HG03097 (cell line): Measurements from ENCODE around the gene ARL11.

Experiments used
- ATAC-seq: cut with Tn5 transposase; IDR thresholded peaks from one replicate; pipeline ENCODE4 v1.9.1; 2021; ENCODE audit not compliant: unreplicated experiment, low FRiP score

ARL11 gene

GRCh38 chr13:49643035-49643646 is 14.8 kb downstream of the ARL11 start:
- no peak for ATAC-seq

GRCh38 chr13:49645451-49645850 is 17.1 kb downstream of the ARL11 start:
- no peak for ATAC-seq

GRCh38 chr13:49646688-49647087 is 18.4 kb downstream of the ARL11 start:
- no peak for ATAC-seq

DNA sequence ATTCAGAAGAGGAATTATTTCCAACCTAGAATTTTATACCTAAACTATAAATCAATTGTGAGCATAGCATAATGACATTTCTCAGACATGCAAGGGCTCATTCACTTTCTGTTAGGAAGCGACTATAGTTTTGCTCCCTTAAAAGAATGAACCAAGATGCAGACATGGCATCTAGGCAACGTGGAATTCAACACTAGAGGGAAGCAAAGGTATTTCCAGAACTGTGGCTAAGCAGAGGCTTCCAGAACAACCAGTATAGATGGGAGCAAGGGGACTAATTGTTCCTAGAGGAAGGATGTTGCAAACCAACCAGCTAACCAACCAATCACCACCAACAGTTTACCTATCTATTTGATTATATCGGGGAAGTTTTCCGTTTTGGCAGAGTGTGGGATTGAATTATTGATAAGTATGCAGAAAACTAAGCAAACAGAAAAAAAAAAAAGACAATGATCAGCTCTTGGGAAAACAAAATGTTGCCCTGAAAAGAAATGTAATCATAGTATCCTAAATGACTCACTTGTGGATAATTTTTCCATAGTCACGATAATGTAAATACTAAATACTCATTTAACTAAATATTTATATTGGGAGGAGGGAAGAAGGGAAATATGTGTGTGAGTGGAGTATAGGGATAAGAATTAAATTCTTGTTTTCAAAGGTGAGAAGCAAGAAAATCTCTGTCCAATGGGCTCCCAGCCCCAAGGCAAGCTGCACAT is 21.1 kb downstream of the ARL11 start:
- no peak for ATAC-seq

DNA sequence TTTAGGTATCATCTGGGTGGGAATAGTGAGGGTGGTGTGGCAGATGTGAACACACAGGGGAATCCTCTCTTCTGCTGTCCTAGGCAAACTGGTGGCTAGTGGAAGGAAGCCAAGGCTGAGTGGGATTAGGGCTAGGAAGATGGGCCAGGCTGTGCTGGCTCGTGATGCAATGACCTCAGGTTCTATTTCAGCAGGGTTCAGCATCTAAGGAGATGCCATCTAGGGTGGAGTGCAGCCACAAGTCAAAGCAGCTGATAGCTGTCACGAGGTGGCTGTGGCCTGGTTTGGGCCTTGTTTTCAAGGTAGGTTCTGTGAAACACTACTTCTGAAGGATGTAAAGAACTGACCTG is 21.6 kb downstream of the ARL11 start:
- ATAC-seq, result no peak

GRCh38 chr13:49651570-49652354 is 23.5 kb downstream of the ARL11 start:
- ATAC-seq, result no peak

GRCh38 chr13:49652355-49653305 is 24.3 kb downstream of the ARL11 start:
- no peak for ATAC-seq

DNA sequence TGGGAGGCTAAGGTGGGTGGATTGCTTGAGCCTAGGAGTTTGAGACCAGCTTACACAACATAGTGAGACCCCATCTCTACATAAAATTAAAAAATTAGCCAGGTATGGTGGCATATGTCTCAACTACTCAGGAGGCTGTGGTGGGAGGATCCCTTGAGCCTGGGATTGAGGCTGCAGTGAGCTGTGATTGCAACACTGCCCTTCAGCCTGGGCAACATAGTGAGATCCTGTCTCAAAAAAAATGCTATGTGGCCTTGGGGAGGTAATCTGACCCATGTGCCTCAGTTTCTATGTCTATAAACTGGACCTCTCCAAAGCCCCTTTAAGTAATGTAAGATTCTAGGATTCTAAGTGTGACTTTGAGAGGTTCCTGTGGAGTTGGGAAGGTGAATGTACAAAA is 25.2 kb downstream of the ARL11 start:
- no peak for ATAC-seq

- ATAC-seq, result no peak
Measured at GRCh38 chr13:49654011-49654410, 25.7 kb downstream of the ARL11 start.

GRCh38 chr13:49655906-49656305 is 27.6 kb downstream of the ARL11 start:
- no peak for ATAC-seq

DNA sequence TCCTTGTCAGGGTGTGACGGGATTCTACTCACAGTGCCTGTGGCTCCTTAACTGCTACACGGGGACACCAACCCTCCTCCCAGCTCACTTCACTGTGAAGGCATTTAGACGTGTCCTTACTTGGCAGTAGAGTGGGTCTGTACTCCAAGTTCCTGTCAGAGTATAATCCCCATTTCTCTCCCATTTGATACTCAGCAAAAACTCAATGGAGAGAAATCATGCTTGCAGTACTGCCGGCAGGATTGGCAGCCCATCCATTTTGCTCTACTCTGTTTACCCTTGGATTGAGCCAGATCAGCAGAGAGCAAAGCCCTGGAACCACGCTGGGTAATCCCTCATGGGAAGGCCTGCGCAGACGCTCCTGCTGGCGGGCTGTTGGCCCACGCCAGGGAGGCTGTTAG is 28.9 kb downstream of the ARL11 start:
- no peak for ATAC-seq

DNA sequence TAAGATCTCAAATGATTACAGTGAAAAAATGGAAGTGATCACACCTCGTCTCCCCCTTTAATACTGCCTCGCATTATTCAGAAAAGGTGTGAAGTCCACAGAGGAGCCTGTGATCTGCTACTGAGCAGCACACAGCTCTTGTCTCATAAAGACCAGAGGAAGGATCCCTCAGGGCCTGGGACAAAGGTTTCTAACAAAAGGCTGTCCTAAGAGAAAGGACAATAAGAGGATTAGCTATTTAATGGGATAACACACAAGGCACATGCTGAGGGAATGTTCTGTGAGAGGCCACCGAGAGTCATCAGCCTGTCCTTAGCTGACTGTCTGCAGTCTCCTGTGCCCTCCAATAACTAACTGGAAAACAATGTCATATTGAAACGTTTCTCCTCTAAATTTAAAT is 36.3 kb downstream of the ARL11 start:
- no peak for ATAC-seq

DNA sequence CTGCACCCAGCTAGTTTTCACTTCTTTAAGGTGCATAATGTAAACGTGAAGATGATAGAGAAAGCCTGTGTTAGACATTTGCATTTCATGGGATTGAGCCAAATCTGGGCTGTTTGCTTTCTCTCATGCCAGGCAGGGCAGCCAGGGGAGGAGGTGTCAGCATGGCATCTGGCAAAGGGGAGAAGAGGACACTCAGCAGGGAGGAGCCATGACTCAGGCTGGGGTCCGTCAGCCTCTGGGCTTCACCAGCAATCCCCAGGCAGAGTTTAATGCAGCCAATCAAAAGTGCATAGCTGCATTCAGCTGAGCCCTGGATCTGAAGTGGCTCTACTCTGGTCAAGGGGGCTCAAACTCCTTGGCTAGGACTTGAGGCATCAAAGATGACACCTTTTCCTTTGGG is 39.5 kb downstream of the ARL11 start:
- ATAC-seq, result no peak

- ATAC-seq, result no peak
Measured at GRCh38 chr13:49669735-49670309, 41.5 kb downstream of the ARL11 start.

DNA sequence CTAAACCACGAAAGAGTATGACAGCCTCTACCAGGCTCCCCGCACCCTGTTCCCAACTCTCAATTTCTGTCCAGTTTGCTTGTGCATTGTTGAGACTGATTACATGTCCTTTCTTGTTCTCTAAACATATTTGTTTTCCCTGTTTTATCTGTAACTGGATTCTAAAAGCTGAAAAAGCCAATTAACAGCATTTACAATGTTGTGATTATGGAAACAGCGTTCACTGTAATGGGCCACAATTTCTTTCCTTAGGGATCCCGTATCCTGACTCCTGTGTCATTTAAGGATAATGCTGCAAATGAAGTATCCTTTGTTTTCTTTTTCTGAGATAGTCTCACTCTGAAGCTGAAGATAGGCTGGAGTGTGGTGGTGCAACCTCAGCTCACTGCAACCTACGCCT is 42.5 kb downstream of the ARL11 start:
- no peak for ATAC-seq

DNA sequence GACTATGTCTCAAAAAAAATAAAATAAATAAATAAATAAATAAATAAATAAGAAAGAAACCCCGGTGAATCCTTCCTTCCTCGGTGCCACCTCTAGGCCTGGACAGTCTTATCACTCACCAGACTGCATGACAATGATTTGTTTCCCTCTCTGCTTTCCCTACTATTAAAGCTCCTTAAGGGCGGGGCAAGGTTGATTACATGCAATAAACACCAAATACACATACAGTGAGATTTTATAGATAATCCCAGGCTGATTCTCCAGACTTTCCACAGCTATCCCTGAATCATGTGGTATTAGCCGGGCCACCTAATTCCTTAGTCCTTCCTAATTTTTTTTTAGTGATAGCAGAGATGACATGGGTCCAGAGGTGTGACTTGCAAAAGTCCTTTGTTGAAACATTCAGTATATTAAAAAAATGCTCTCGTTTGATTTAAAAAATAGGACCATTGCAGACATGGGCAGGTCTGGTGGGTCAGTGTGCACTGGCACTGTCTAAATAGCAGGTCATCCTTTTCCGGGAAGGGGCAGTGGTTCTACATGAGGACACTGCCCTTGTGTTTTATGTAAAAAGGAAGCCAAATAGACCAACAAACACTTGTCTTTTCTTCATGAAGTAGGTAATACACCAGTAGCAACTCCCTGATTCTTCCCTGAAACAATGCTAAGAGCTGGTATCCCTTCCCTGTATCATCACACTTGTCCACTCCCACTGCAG is 48.4 kb downstream of the ARL11 start:
- no peak for ATAC-seq

DNA sequence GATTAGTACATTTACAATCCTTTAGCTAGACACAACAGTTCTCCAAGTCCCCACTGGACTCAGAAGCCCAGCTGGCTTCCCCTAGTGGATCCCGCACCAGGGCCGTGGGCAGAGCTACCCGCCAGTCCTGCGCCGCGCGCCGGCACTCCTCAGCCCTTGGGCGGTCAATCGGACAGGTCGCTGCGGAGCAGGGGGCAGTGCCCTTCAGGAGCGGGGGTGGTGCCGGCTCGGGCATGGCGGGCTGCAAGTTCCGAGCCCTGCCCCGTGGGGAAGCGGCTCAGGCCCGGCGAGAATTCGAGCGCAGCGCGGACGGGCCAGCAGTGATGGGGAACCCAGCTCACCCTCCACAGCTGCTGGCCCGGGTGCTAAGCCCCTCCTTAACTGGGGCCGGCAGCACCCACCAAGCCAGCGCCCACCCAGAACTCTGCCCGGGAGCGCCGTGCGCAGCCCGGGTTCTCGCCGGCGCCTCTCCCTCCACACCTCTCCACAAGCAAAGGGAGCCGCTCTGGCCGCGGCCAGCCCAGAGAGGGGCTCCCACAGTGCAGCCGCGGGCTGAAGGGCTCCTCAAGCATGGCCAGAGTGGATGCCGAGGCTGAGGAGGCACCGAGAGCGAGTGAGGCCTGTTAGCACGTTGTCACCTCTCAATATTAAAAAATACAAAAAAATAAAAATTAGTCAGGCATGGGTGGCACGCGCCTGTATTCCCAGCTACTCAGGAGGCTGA is 50.0 kb downstream of the ARL11 start:
- ATAC-seq, result no peak

DNA sequence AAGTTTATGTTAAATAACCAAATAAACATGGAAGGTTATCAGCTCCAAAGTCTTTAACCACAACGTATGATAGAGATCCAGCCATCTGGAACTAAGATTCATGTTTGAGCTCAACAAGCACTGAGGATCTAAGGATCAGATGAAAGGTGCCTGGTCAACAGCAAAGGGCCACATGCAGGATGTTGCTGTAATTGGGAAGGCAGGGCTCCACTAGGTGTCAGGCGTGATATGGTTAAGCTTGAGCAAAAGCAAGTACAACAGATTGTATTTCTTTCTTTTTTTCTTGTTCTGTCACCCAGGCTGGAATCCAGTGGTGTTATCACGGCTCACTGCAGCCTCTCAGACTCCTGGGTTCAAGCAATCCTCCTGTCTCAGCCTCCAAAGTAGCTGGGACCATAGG is 50.9 kb downstream of the ARL11 start:
- no peak for ATAC-seq

DNA sequence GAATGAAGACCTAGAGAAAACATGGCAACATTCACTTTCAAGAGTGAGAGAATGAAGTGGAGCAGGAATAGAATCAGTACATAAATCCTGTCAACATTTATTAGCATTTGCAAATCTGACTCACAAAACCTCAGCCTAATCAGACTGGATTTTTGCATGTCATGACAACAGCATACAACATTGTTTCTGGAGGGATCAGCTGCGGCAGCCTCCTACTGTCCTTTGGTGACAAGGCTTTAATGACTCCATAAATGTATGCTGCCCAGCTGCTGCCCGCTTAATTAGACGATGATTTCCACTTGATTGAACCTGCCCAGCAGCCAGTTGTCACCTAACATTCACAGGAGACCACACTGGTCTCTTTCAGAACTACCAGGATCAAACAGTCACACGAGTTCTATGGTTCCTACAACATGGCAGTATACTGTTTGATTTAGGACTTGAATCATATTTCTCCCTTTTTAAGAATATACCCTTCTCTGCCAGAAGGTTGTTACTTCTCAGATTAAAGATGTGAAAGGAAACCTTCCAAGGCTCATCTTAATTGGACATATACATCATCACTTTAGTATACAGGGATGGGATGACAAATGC is 53.6 kb downstream of the ARL11 start:
- ATAC-seq, result no peak
